ENCODE measurements around the gene OSBPL5.

- TF ChIP-seq, protein P1, sequence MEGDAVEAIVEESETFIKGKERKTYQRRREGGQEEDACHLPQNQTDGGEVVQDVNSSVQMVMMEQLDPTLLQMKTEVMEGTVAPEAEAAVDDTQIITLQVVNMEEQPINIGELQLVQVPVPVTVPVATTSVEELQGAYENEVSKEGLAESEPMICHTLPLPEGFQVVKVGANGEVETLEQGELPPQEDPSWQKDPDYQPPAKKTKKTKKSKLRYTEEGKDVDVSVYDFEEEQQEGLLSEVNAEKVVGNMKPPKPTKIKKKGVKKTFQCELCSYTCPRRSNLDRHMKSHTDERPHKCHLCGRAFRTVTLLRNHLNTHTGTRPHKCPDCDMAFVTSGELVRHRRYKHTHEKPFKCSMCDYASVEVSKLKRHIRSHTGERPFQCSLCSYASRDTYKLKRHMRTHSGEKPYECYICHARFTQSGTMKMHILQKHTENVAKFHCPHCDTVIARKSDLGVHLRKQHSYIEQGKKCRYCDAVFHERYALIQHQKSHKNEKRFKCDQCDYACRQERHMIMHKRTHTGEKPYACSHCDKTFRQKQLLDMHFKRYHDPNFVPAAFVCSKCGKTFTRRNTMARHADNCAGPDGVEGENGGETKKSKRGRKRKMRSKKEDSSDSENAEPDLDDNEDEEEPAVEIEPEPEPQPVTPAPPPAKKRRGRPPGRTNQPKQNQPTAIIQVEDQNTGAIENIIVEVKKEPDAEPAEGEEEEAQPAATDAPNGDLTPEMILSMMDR (IDR thresholded peaks at IDR 0.05) = no peak
- TF ChIP-seq POLR2A (IDR thresholded peaks at IDR 0.05) = no peak
These were observed 26.6 kb upstream of the OSBPL5 start for GRCh38 chr11:3191586-3192324.
